IMR-90 (cell line): ENCODE measurements around the gene RAP1GAP2. TPM values are rescaled to one million over a fixed set of nuclear protein-coding genes. Genes with fewer than 3 reads are reported as not detected.

Source experiments
- ATAC-seq: fragments of 200-7000 bp; cut with Tn5 transposase; 2 replicates; pipeline ENCODE4 v1.9.1; 2020; ENCODE audit warnings: low read depth, mild to moderate bottlenecking, moderate library complexity
- BruUV-seq: library from RNA; stranded (reverse); fragments of 400-500 nt; replicated peaks from 2 replicates; lab custom pipeline; 2021; lab: Mats Ljungman, UMichigan
- CTCF ChIA-PET: fragments of 300-600 bp; formaldehyde crosslinking; extraction: SDS; loops from one replicate; lab custom pipeline; 2021; ENCODE audit warnings: antibody characterized with exemption; lab: Yijun Ruan, JAX
- POLR2A ChIA-PET: fragments of 300-600 bp; sonication (Branson Sonifier 250); formaldehyde crosslinking; loops from one replicate; lab custom pipeline; 2022; ENCODE audit warnings: antibody characterized with exemption; ENCODE audit not compliant: unreplicated experiment; lab: Charles Lee
- DNase-seq: peaks from one replicate; pipeline ENCODE4 v3.0.0; 2013
- H2AFZ ChIP-seq: replicated peaks from 2 replicates; pipeline ENCODE3; 2013; ENCODE audit warnings: low read length, mild to moderate bottlenecking; ENCODE audit not compliant: poor library complexity
- H2AK5ac ChIP-seq: 2 replicates; pipeline ENCODE4 v1.6.1; 2013; ENCODE audit warnings: low read depth, low read length, inconsistent platforms
- H2AK9ac ChIP-seq: replicated peaks from 2 replicates; pipeline ENCODE3; 2013; ENCODE audit warnings: mild to moderate bottlenecking, low read depth, low read length, moderate library complexity; ENCODE audit not compliant: poor library complexity
- H2BK120ac ChIP-seq: 2 replicates; pipeline ENCODE4 v1.6.1; 2013; ENCODE audit warnings: low read depth, low read length, inconsistent platforms
- H2BK15ac ChIP-seq: 3 replicates; pipeline ENCODE4 v1.6.1; 2013; ENCODE audit warnings: low read depth, low read length, inconsistent platforms
- H2BK20ac ChIP-seq: 2 replicates; pipeline ENCODE4 v1.6.1; 2013; ENCODE audit warnings: low read depth, mild to moderate bottlenecking, inconsistent platforms, low read length, moderate library complexity
- H2BK5ac ChIP-seq: 2 replicates; pipeline ENCODE4 v1.6.1; 2013; ENCODE audit warnings: mild to moderate bottlenecking, low read depth, low read length, inconsistent platforms; ENCODE audit not compliant: poor library complexity, severe bottlenecking
- H3K14ac ChIP-seq: replicated peaks from 2 replicates; pipeline ENCODE4 v1.6.1; 2013; ENCODE audit warnings: low read depth, low read length, inconsistent platforms
- H3K18ac ChIP-seq: 2 replicates; pipeline ENCODE4 v1.6.1; 2013; ENCODE audit warnings: low read depth, low read length, control low read depth
- H3K23ac ChIP-seq: 2 replicates; pipeline ENCODE4 v1.6.1; 2013; ENCODE audit warnings: low read depth, low read length, inconsistent platforms
- H3K27ac ChIP-seq: 2 replicates; pipeline ENCODE4 v1.5.1; 2013; ENCODE audit warnings: mild to moderate bottlenecking, control low read depth, low read length; ENCODE audit not compliant: insufficient read depth
- H3K27me3 ChIP-seq: 2 replicates; pipeline ENCODE4 v1.6.1; 2013; ENCODE audit warnings: low read length; ENCODE audit not compliant: control insufficient read depth, insufficient read depth
- H3K36me3 ChIP-seq: 2 replicates; pipeline ENCODE4 v1.6.1; 2013; ENCODE audit warnings: low read length, mixed read lengths; ENCODE audit not compliant: control insufficient read depth, insufficient read depth
- H3K4ac ChIP-seq: 2 replicates; pipeline ENCODE4 v1.6.1; 2013; ENCODE audit warnings: low read depth, low read length, inconsistent platforms
- H3K4me1 ChIP-seq: 2 replicates; pipeline ENCODE4 v1.6.1; 2013; ENCODE audit warnings: low read length, mixed read lengths; ENCODE audit not compliant: control insufficient read depth, insufficient read depth
- H3K4me2 ChIP-seq: 2 replicates; pipeline ENCODE4 v1.6.1; 2013; ENCODE audit warnings: low read depth, mild to moderate bottlenecking, control low read depth, low read length, moderate library complexity
- H3K4me3 ChIP-seq: 2 replicates; pipeline ENCODE4 v1.5.1; 2013; ENCODE audit warnings: low read depth, mild to moderate bottlenecking, control low read depth, low read length, moderate library complexity; ENCODE audit not compliant: insufficient read depth
- H3K56ac ChIP-seq: 2 replicates; pipeline ENCODE4 v1.6.1; 2013; ENCODE audit warnings: low read length, inconsistent platforms; ENCODE audit not compliant: insufficient read depth; ENCODE audit errors: extremely low read depth
- H3K79me1 ChIP-seq, 2 experiments: 2 replicates each; pipeline ENCODE4 v1.6.1; 2013; ENCODE audit warnings: low read length in 2 of 2, inconsistent platforms in 1 of 2, low read depth in 1 of 2
- H3K9ac ChIP-seq: 2 replicates; pipeline ENCODE4 v1.6.1; 2013; ENCODE audit warnings: low read depth, low read length, control low read depth
- H3K9me1 ChIP-seq: 2 replicates; pipeline ENCODE4 v1.6.1; 2013; ENCODE audit warnings: low read length, inconsistent platforms; ENCODE audit not compliant: insufficient read depth
- H3K9me3 ChIP-seq: 2 replicates; pipeline ENCODE4 v1.6.1; 2013; ENCODE audit warnings: low read length; ENCODE audit not compliant: control insufficient read depth, insufficient read depth
- H4K20me1 ChIP-seq: 2 replicates; pipeline ENCODE4 v1.6.1; 2013; ENCODE audit warnings: low read length, inconsistent platforms; ENCODE audit not compliant: insufficient read depth
- H4K5ac ChIP-seq: 2 replicates; pipeline ENCODE4 v1.6.1; 2013; ENCODE audit warnings: mild to moderate bottlenecking, low read depth, low read length, control low read depth
- H4K8ac ChIP-seq, 2 experiments: 2 replicates each; pipeline ENCODE4 v1.6.1; 2013; ENCODE audit warnings: low read depth in 2 of 2, low read length in 2 of 2, control low read depth in 1 of 2, inconsistent platforms in 1 of 2
- H4K91ac ChIP-seq: 2 replicates; pipeline ENCODE4 v1.6.1; 2013; ENCODE audit warnings: low read depth, low read length, inconsistent platforms; ENCODE audit not compliant: insufficient read depth
- CHD1 ChIP-seq: IDR thresholded peaks from 2 replicates; pipeline ENCODE4 v1.6.1; 2012; ENCODE audit warnings: low read depth, low read length, improper control_type of control experiment
- RAD21 ChIP-seq: IDR thresholded peaks from 2 replicates; pipeline ENCODE4 v1.6.1; 2012; ENCODE audit warnings: low read length, improper control_type of control experiment
- SMC3 ChIP-seq: fragments of 150-350 bp; IDR thresholded peaks from 2 replicates; pipeline ENCODE4 v1.6.1; 2016; ENCODE audit warnings: low read depth, mild to moderate bottlenecking, antibody characterized with exemption, low read length, moderate library complexity
- WGBS, 2 experiments: methylation state at CpG; one replicate each; pipeline versions ENCODE4 v1.1.5 to v1.1.7; 2013; ENCODE audit warnings: missing lambda C conversion rate in 2 of 2; ENCODE audit not compliant: insufficient read length in 1 of 2; ENCODE audit errors: extremely low coverage in 2 of 2; 5-methylcytosine and 5-hydroxymethylcytosine counted together
- dilution Hi-C: fragments of 300-500 bp; cut with HindIII; formaldehyde crosslinking; loops from one replicate; pipeline ENCODE4 v1.14.3; 2018; ENCODE audit warnings: low sequenced_read_pairs; ENCODE audit not compliant: unreplicated experiment
- in situ Hi-C: fragments of 300-500 bp; cut with MboI; formaldehyde crosslinking; loops from 3 replicates; pipeline ENCODE4 v1.14.3; 2019; ENCODE audit warnings: low sequenced_read_pairs, inconsistent platforms, mixed read lengths
- intact Hi-C: fragments of 100-400 bp; cut with micrococcal nuclease; formaldehyde crosslinking; loops from 2 replicates; pipeline ENCODE4 v1.10.0; 2022
- polyA plus RNA-seq, 3 experiments: library from polyadenylated mRNA; depleted of rRNA; stranded (reverse); fragments of >200 nt; gene quantifications; 2 replicates each; pipeline ENCODE4 v1.2.3, GENCODE V29; 2012; ENCODE audit warnings: low replicate concordance in 1 of 3
- total RNA-seq: library from RNA; depleted of rRNA; stranded (reverse); fragments of >200 nt; gene quantifications from 2 replicates; pipeline ENCODE4 v1.2.3, GENCODE V29; 2012
- TF ChIP-seq, protein P1 (sequence below): conservative IDR thresholded peaks from 2 replicates; pipeline ENCODE4 v1.5.1; 2012; ENCODE audit warnings: mild to moderate bottlenecking, low read depth, low read length, improper control_type of control experiment
- TF ChIP-seq, protein P2 (sequence below): fragments of 150-350 bp; IDR thresholded peaks from 2 replicates; pipeline ENCODE4 v1.6.1; 2017; ENCODE audit warnings: mild to moderate bottlenecking, antibody characterized with exemption, low read length, low read depth

RAP1GAP2 gene
- total and polyA plus RNA-seq, 2 of the 4 experiments (the other 2 are of a cell fraction): 5.7 to 7.5 TPM

DNA sequence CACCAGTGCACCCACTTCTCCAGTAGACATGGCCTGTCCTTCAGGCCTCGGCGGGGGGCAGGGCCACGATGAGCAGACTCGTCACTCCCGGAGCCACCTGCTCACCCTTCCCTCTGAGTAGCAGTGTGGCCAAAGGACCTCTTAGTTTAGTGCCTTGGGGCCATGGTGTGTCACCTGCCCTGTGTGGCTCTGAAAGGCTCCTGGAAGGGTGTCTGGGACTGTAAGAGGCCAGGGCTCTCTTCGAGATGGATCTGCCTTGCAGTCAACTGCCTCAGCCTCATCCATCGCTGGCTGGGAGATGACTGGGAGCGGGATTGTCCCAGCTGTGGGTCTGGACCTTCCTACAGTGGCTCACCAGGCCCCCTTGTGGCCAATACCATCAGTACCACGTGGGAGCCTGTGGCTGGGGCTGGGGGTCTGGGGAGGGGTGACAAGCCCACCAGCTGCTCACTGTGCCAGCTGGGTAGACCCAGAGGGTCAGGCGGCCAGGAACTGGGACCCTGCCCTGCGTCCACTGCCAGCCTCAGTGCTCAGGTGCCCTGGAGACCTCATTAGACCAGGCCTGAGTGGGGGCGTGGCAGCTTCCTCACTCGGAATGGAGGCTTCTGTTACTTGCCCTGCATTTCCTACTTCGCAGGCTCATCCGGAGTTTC lies 133.8 kb downstream of the RAP1GAP2 start:
- ATAC-seq (peak; percentile 80), DNase-seq (peak; percentile 39)
- POLR2A ChIA-PET: no interaction called here
- Histone ChIP-seq H3K4me2 (no peak overlapping the region), H4K8ac (no peak overlapping the region; a peak in 1 of 4 replicates), H2BK5ac (no peak overlapping the region), H3K18ac (no peak overlapping the region), H3K23ac (no peak overlapping the region), H4K5ac (no peak overlapping the region), H3K4me3 (no peak overlapping the region), H2BK15ac (no peak overlapping the region), H2AFZ (no peak overlapping the region), H4K20me1 (no peaks in the 10 kb centered on the region), H3K9me3 (no peaks in the 10 kb centered on the region), H3K9ac (no peak overlapping the region), H3K9me1 (no peaks in the 10 kb centered on the region), H3K4ac (no peak overlapping the region), H4K91ac (no peak overlapping the region), H3K27me3 (no peaks in the 10 kb centered on the region), H3K56ac (no peak overlapping the region), H2AK9ac (no peak overlapping the region), H3K79me1 (peaks cover 0 to 3% of the 10 kb centered on the region in 2 experiments; a peak in 1 of 4 replicates), H2AK5ac (no peak overlapping the region), H2BK20ac (no peak overlapping the region), H2BK120ac (no peak overlapping the region), H3K4me1 (no peaks in the 10 kb centered on the region), H3K27ac (no peak overlapping the region), H3K36me3 (no peaks in the 10 kb centered on the region), H3K14ac (no peak overlapping the region)
- in situ Hi-C loops (no loop called here), intact Hi-C loops (no loop called here), dilution Hi-C loops (no loop called here)
- CTCF ChIA-PET: no interaction called here
- TF ChIP-seq CHD1 (no peak), RAD21 (peak; percentile 60), SMC3 (peak; percentile 52)
- TF ChIP-seq, protein P1, sequence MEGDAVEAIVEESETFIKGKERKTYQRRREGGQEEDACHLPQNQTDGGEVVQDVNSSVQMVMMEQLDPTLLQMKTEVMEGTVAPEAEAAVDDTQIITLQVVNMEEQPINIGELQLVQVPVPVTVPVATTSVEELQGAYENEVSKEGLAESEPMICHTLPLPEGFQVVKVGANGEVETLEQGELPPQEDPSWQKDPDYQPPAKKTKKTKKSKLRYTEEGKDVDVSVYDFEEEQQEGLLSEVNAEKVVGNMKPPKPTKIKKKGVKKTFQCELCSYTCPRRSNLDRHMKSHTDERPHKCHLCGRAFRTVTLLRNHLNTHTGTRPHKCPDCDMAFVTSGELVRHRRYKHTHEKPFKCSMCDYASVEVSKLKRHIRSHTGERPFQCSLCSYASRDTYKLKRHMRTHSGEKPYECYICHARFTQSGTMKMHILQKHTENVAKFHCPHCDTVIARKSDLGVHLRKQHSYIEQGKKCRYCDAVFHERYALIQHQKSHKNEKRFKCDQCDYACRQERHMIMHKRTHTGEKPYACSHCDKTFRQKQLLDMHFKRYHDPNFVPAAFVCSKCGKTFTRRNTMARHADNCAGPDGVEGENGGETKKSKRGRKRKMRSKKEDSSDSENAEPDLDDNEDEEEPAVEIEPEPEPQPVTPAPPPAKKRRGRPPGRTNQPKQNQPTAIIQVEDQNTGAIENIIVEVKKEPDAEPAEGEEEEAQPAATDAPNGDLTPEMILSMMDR: peak; percentile 48
- TF ChIP-seq, protein P2, sequence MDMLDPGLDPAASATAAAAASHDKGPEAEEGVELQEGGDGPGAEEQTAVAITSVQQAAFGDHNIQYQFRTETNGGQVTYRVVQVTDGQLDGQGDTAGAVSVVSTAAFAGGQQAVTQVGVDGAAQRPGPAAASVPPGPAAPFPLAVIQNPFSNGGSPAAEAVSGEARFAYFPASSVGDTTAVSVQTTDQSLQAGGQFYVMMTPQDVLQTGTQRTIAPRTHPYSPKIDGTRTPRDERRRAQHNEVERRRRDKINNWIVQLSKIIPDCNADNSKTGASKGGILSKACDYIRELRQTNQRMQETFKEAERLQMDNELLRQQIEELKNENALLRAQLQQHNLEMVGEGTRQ: peak; percentile 36; the same call in 1 of the 2 replicates
- 70% methylated on average over 4 of the region's 15 CpGs; no CpG with 5 or more reads in 1 of the 2 experiments for WGBS, 2 experiments
- no TSS peak for BruUV-seq
